HG02981 (cell line): Measurements from ENCODE around the gene RPRD1A.
A peak's percentile ranks its signal among the peaks of the same experiment; 100 is the strongest.
"Not testable (repeated sequence)": the region's sequence is repeated elsewhere in the genome, so short reads cannot be mapped to it uniquely, and the experiment has no call there.

Experiments used
- ATAC-seq: cut with Tn5 transposase; IDR thresholded peaks from one replicate; pipeline ENCODE4 v1.9.1; 2021; ENCODE audit warnings: mild to moderate bottlenecking, moderate library complexity; ENCODE audit not compliant: unreplicated experiment

Gene RPRD1A

GRCh38 chr18:36034299-36034895, 33.0 kb downstream of the RPRD1A start:
- ATAC-seq: no peak

- ATAC-seq: no peak
These were observed 35.5 kb downstream of the RPRD1A start for GRCh38 chr18:36031903-36032302.

- ATAC-seq: no peak
These were observed 36.0 kb downstream of the RPRD1A start for GRCh38 chr18:36031407-36031806.

GRCh38 chr18:36028859-36029258, 38.5 kb downstream of the RPRD1A start:
- ATAC-seq: no peak

GRCh38 chr18:36025025-36025424, 42.3 kb downstream of the RPRD1A start:
- no peak for ATAC-seq

GRCh38 chr18:36024241-36024640, 43.1 kb downstream of the RPRD1A start:
- not testable (repeated sequence) for ATAC-seq

GRCh38 chr18:36023336-36023735, 44.0 kb downstream of the RPRD1A start:
- ATAC-seq: no peak

GRCh38 chr18:36020174-36020711, 47.1 kb downstream of the RPRD1A start:
- no peak for ATAC-seq

- ATAC-seq: no peak
These were observed 50.1 kb downstream of the RPRD1A start for GRCh38 chr18:36017232-36017631.

GRCh38 chr18:36015629-36016028, 51.7 kb downstream of the RPRD1A start:
- ATAC-seq: peak; percentile 88

GRCh38 chr18:36012891-36013290, 54.5 kb downstream of the RPRD1A start:
- no peak for ATAC-seq

- ATAC-seq: no peak
These were observed 58.1 kb downstream of the RPRD1A start for GRCh38 chr18:36009214-36009613.

- ATAC-seq: no peak
These were observed 60.4 kb downstream of the RPRD1A start for GRCh38 chr18:36006997-36007396.

- ATAC-seq: no peak
These were observed 67.4 kb downstream of the RPRD1A start for GRCh38 chr18:35999925-36000324.

- no peak for ATAC-seq
These were observed 68.4 kb downstream of the RPRD1A start for GRCh38 chr18:35998967-35999366.

- no peak for ATAC-seq
These were observed 74.3 kb downstream of the RPRD1A start for GRCh38 chr18:35993013-35993412.

- no peak for ATAC-seq
These were observed 75.7 kb downstream of the RPRD1A start for GRCh38 chr18:35991696-35992095.

- no peak for ATAC-seq
These were observed 83.5 kb downstream of the RPRD1A start for GRCh38 chr18:35983818-35984217.

GRCh38 chr18:35983147-35983546, 84.2 kb downstream of the RPRD1A start:
- no peak for ATAC-seq

- no peak for ATAC-seq
These were observed 84.8 kb downstream of the RPRD1A start for GRCh38 chr18:35982409-35983114.

- no peak for ATAC-seq
These were observed 88.2 kb downstream of the RPRD1A start for GRCh38 chr18:35979112-35979511.

GRCh38 chr18:35974181-35974580, 93.2 kb downstream of the RPRD1A start:
- ATAC-seq: no peak
